DMS114 treated with DMSO at 0.1 percent for 48 hours (cell line): ENCODE results near the gene NEB.

Experiments
- DNase-seq: peaks from one replicate; lab custom pipeline; 2025; ENCODE audit not compliant: unreplicated experiment; lab: John Stamatoyannopoulos, UW

NEB gene

DNA sequence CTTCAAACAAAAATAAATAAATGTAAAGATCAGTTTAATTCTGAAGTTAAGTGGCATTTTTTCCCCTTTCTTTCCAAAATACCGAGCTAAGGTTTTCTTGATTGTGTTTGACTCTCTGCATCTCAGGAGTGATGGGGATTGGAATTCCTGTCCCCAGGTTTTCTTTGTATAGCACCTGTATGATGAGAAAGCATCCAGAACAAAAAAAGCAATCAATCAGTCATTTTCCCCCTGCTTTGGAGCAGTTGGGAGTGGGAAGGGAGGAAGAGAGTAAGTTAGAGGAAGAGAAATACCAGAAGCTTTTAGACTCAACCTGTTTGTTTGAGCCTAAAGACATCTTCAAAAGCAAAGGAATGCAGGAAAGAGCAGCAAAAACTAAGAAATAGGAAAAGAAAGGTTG is 236.1 kb downstream of the NEB start:
- DNase-seq, result no peak

- no peak for DNase-seq
Observed at GRCh38 chr2:151491496-151491895, 242.8 kb downstream of the NEB start.

DNA sequence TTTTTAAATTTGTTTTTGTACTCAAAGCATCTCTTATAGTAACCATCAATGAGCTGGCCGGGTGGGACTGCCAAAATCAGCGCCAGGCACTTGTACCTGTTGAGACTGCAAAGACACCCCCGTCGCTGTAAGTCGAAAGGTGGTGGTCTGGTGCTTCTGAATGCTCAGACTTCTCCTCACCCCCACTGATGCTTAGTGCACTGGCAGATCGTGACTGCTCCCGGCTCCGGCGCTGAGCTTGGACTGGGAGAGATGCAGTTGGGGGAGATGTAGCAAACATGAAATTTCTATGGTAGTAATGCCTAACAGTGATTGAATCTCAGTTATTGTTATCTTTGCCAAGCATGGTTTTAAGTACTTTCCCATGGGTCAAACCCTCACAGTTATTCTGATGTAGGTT is 244.0 kb downstream of the NEB start:
- DNase-seq, result no peak

GRCh38 chr2:151486053-151486452 is 248.2 kb downstream of the NEB start:
- no peak for DNase-seq

- DNase-seq, result no peak
Observed at GRCh38 chr2:151484100-151484499, 250.2 kb downstream of the NEB start.

GRCh38 chr2:151483546-151483945 is 250.7 kb downstream of the NEB start:
- DNase-seq, result no peak

DNA sequence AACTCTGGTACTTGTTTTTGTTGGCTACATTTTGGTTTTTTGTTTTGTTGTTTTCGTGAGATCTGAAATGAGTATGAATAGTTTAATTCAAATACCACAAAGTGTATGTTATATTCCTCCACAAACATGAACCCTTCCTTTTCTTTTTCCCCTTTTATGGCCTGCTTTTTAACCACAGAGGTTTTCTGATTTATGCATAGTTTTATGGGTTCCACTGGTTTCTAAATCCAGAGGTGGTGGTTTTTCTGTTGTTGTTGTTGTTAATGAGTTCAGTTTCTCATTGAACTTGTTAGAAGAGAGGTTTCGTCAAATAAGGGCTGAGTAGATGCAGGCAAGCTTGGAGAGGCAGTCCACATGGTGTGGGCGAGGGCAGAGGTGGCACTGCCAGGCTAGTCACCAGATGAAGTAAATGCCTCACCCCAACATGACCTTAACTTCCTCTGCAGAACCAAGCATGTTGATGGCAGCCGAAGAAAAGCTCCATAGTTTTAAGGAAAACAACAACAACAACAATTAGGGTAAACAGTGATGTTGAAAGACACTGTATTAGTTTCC is 252.0 kb downstream of the NEB start:
- no peak for DNase-seq

DNA sequence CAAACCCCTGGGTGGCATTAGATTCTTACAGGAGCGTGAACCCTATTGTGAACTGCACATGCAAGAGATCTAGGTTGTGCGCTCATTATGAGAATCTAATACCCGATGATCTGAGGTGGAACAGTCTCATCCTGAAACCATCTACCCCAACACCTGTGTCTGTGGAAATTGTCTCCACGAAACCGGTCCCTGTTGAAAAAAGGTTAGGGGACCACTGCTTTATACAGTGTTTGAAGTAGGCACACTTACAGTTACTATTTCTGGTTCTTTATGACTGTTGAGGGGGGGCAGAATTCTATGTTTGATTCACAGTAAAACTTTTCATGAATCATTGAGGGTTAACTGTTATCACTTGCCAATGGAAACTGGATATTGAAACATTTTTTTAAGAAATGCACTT is 252.5 kb downstream of the NEB start:
- DNase-seq, result no peak

DNA sequence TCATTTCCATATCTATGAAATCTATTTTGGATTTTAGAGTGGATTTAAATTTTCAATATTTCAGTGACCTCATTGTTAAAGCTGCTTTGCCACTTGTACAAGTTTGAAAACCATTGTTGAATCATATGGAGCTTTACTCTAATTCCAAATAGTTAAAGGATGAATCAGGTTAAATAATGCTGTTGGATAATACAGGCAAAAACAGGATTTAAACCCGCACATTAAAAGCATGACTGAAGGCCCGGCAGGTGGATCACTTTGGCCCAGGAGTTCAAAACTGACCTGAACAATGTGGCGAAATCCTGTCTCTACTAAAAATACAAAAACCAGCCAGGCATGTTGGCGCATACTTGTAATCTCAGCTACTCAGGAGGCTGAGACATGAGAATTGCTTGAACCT is 256.3 kb downstream of the NEB start:
- no peak for DNase-seq

DNA sequence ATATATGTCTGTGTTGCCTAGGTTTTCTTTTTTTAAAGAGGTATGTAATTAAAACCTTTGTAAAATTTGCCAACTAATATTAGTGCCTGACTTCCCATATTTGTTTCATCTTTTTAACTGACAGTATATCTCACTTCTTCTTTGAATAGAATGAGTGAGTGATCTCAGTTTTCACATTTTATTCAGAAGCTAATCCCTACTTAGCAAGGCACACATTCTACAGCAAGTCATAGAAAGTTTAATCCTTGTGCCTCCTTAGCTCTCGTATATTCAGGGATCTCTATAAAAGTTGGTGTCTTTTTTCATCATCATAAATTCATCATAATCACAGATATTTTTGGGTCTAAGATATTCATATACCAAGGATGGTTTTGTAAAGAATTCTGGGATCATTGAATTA is 258.0 kb downstream of the NEB start:
- no peak for DNase-seq

- DNase-seq, result no peak
Observed at GRCh38 chr2:151475071-151475470, 259.2 kb downstream of the NEB start.

DNA sequence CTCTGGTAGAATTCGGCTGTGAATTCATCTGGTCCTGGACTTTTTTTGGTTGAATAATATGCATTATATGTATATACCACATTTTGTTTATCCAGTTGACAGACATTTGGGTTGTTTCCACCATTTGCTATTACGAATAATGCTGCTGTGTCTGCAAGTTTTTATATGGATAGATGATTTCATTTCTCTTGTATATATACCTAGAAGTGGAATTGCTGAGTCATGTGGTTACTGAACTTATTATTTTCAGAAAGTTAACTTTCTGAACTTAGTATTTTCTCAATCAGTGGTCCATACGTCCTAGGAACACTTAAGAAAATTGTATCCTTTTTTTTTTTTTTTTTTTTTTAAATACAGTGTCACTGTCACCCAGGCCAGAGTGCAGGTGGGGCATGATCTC is 261.3 kb downstream of the NEB start:
- no peak for DNase-seq

- no peak for DNase-seq
Observed at GRCh38 chr2:151470556-151470955, 263.7 kb downstream of the NEB start.

DNA sequence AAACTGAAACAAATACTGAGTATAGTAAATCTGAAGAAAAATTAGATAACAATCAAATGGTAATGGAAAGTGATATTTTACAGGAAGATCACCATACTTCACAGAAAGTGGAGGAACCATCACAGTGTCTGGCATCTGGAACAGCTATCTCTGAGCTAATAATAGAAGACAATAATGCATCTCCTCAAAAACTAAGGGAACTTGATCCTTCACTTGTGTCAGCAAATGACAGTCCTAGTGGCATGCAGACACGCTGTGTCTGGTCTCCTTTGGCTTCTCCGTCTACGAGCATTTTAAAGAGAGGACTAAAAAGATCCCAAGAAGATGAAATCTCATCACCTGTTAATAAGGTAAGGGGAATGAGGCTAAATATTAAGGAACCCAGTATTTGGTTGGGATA is 268.5 kb downstream of the NEB start:
- DNase-seq, result no peak

DNA sequence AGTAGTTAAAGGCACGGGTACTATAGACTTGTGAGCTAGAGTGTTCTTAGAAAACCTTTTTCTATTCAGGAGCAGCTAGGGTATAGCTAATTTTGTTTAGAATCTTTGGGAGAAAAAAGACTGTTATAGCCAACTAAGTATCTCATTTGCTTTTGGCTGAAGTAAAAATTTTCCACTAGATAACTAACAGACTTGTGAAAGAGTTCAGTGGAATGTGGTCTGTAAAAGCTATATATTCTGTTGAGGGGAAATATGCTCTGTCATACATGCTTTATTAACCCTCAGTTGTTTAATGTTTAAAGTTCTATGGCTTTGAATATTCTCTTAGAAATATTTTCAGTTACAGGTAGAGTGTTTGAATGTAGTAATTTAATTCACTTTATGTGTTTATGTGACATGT is 274.9 kb downstream of the NEB start:
- no peak for DNase-seq

DNA sequence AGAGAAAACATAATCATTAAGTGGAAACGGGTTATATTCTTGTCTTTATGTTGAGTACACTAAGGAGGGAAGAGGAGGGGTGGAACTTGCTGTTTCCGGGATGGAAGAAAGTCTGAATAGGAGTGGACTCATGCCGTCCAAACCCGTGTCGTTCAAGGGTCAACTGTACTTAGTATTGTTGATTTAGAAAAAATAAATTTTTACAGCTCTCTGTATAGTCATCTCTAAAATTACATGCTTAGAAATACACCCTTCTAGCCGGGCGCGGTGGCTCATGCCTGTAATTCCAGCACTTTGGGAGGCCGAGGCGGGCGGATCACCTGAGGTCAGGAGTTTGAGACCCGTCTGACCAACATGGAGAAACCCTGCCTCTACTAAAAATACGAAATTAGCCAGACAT is 295.1 kb downstream of the NEB start:
- no peak for DNase-seq

DNA sequence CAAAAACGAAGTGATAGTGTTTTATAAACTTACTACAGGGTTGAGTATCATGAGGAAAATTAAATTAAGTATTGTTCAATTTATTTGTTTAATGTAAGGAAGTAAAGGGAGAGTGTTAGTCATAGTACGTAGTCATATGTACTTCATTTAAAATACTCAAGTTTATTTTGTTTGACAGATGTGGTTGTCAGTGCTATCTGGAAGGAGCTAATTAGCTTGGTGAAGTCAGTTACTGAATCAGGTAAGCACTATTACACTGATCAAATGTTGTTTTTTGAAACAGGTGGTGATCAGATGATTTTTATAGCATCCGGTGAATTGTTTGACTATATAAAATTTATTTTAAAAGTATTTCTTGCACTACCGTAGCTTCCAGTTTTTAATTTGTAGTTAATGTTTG is 295.8 kb downstream of the NEB start:
- DNase-seq, result no peak

DNA sequence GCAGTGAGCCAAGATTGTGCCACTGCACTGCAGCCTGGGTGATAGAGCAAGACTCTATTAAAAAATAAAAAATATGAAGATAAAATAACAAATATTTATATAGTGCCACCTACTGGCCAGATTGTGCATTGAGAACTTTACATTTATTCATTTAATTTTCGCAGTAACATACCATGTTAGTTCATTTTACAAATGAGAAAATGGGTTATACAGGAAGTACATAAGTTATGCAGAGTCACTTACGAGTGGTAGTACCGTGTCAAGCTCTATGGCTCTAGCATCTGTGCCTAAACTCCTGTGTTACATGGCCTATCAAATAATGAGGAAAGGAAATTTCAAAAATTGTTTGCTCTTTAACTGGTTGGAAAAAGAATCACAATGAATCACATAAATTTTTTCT is 296.6 kb downstream of the NEB start:
- no peak for DNase-seq
